Mucosa of descending colon (tissue), 3 donors: ENCODE measurements around the gene AKAP6. TPM values are rescaled to one million over a fixed set of nuclear protein-coding genes. Genes with fewer than 3 reads are reported as not detected.

Source experiments
- ATAC-seq: fragments of 200-7000 bp; cut with Tn5 transposase; one replicate; pipeline ENCODE4 v1.9.1; 2020; ENCODE audit warnings: mild to moderate bottlenecking, moderate library complexity
- DNase-seq, 3 donors: peaks; one replicate each; pipeline ENCODE4 v3.0.0-alpha.2; 2020
- H3K36me3 ChIP-seq: fragments of 200-600 bp; one replicate; pipeline ENCODE4 v1.8.0; 2021; ENCODE audit warnings: low read depth, mild to moderate bottlenecking
- H3K4me1 ChIP-seq: fragments of 200-600 bp; one replicate; pipeline ENCODE4 v1.8.0; 2021; ENCODE audit warnings: low read depth, mild to moderate bottlenecking
- H3K4me3 ChIP-seq: fragments of 200-600 bp; one replicate; pipeline ENCODE4 v1.8.0; 2021; ENCODE audit warnings: mild to moderate bottlenecking
- H3K9me3 ChIP-seq: fragments of 200-600 bp; one replicate; pipeline ENCODE4 v1.8.0; 2021; ENCODE audit warnings: mild to moderate bottlenecking
- CTCF ChIP-seq: fragments of 200-600 bp; IDR thresholded peaks from one replicate; pipeline ENCODE4 v1.8.0; 2022; ENCODE audit warnings: antibody characterized with exemption, mild to moderate bottlenecking
- intact Hi-C, 2 donors: fragments of 100-400 bp; cut with DNase I in 1 of 2; cut with micrococcal nuclease in 1 of 2; formaldehyde crosslinking; loops; one replicate each; pipeline versions ENCODE4 v1.11.0 to v1.11.1; 2022; cut with DNase I, micrococcal nuclease
- total RNA-seq, 3 donors: library from RNA; stranded (reverse); fragmentation: NEBNext Ultra II Directional in 2 of 3; extraction: Animal tissue kit (Norgen Biotek cat#: 25700) in 2 of 3; gene quantifications; one replicate each; pipeline versions ENCODE4 v1.2.1 to v1.2.4, GENCODE V29; 2021 to 2023
- donor health status: DM: no; HTN: no; CAD: no; lungs with moderate emphysema.
- donor health status: DM: no; HTN: no; CAD: no.
- donor health status: DM: no; HTN: yes; CAD: no.

The AKAP6 gene
- total RNA-seq, 3 donors from 2014 or later: 4.2 to 30.8 (median 5.4) TPM

- no peaks in the 10 kb centered on the region for H3K4me1 ChIP-seq
- ATAC-seq (no peak), DNase-seq (no peak)
- H3K4me3 ChIP-seq: no peak overlapping the region
- H3K36me3 ChIP-seq: no peaks in the 10 kb centered on the region
- intact Hi-C loops: no loop called here
- no peaks in the 10 kb centered on the region for H3K9me3 ChIP-seq
- no peak for TF ChIP-seq CTCF
Observed at GRCh38 chr14:32706721-32707519, 377.8 kb downstream of the AKAP6 start.

GRCh38 chr14:32707742-32708500, 378.8 kb downstream of the AKAP6 start:
- intact Hi-C loops: no loop called here

GRCh38 chr14:32709027-32709426, 379.9 kb downstream of the AKAP6 start:
- no peaks in the 10 kb centered on the region for H3K36me3 ChIP-seq
- no peaks in the 10 kb centered on the region for H3K9me3 ChIP-seq
- peaks cover 2% of the 10 kb centered on the region for H3K4me1 ChIP-seq
- ATAC-seq (peak; percentile 35), DNase-seq (peak in 1 of 3 donors; percentile 14)
- intact Hi-C loops: no loop called here
- TF ChIP-seq CTCF: no peak
- H3K4me3 ChIP-seq: no peak overlapping the region

More at GRCh38 chr14:32707742-32708500, 378.8 kb downstream of the AKAP6 start:
- TF ChIP-seq CTCF: no peak
- Histone ChIP-seq H3K4me1 (no peaks in the 10 kb centered on the region), H3K36me3 (no peaks in the 10 kb centered on the region), H3K4me3 (no peak overlapping the region), H3K9me3 (no peaks in the 10 kb centered on the region)
- ATAC-seq (no peak), DNase-seq (no peak)

- intact Hi-C loops: no loop called here
- Histone ChIP-seq H3K4me1 (peaks cover 4% of the 10 kb centered on the region), H3K4me3 (no peak overlapping the region), H3K9me3 (no peaks in the 10 kb centered on the region), H3K36me3 (no peaks in the 10 kb centered on the region)
- TF ChIP-seq CTCF: no peak
- DNase-seq (no peak), ATAC-seq (no peak)
Observed at GRCh38 chr14:32710231-32710671, 381.2 kb downstream of the AKAP6 start.

GRCh38 chr14:32710731-32711680, 381.9 kb downstream of the AKAP6 start:
- no peak overlapping the region for H3K4me3 ChIP-seq
- ATAC-seq (peak; percentile 50), DNase-seq (peak in 1 of 3 donors; percentile 70)
- peak; percentile 18 for TF ChIP-seq CTCF
- intact Hi-C loops: no loop called here
- no peaks in the 10 kb centered on the region for H3K36me3 ChIP-seq
- no peaks in the 10 kb centered on the region for H3K9me3 ChIP-seq
- H3K4me1 ChIP-seq: peaks cover 4% of the 10 kb centered on the region
